Measurements from ENCODE around the gene NFKBIE.

DNA sequence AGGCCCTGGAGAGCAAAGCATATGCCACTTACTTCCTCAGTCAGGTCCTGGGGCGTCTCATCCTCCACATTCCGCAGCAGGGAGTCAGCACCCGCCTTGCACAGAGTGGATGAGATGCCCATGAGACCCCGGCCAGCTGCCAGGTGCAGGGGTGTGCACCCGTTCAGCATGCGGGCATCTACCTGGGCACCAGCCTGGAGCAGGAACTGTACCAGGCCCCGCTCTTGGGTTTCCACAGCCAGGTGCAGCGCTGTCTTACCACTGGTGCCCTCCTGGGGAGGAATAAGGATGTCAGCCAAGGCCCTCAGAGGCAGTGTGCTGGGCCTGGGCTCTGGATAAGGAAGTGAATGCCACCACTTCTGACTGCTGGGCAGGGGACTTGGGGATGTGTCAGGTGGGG is 5.3 kb downstream of the NFKBIE start:
- TF ChIP-seq TRIM24 (IDR thresholded peaks at IDR 0.05) = no peak
- TF ChIP-seq, protein P1, sequence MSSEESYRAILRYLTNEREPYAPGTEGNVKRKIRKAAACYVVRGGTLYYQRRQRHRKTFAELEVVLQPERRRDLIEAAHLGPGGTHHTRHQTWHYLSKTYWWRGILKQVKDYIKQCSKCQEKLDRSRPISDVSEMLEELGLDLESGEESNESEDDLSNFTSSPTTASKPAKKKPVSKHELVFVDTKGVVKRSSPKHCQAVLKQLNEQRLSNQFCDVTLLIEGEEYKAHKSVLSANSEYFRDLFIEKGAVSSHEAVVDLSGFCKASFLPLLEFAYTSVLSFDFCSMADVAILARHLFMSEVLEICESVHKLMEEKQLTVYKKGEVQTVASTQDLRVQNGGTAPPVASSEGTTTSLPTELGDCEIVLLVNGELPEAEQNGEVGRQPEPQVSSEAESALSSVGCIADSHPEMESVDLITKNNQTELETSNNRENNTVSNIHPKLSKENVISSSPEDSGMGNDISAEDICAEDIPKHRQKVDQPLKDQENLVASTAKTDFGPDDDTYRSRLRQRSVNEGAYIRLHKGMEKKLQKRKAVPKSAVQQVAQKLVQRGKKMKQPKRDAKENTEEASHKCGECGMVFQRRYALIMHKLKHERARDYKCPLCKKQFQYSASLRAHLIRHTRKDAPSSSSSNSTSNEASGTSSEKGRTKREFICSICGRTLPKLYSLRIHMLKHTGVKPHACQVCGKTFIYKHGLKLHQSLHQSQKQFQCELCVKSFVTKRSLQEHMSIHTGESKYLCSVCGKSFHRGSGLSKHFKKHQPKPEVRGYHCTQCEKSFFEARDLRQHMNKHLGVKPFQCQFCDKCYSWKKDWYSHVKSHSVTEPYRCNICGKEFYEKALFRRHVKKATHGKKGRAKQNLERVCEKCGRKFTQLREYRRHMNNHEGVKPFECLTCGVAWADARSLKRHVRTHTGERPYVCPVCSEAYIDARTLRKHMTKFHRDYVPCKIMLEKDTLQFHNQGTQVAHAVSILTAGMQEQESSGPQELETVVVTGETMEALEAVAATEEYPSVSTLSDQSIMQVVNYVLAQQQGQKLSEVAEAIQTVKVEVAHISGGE (CRISPR knock-in tag; IDR thresholded peaks at IDR 0.05) = no peak
- TF ChIP-seq POLR2A (conservative IDR thresholded peaks at IDR 0.05) = no peak
- TF ChIP-seq, protein P2, sequence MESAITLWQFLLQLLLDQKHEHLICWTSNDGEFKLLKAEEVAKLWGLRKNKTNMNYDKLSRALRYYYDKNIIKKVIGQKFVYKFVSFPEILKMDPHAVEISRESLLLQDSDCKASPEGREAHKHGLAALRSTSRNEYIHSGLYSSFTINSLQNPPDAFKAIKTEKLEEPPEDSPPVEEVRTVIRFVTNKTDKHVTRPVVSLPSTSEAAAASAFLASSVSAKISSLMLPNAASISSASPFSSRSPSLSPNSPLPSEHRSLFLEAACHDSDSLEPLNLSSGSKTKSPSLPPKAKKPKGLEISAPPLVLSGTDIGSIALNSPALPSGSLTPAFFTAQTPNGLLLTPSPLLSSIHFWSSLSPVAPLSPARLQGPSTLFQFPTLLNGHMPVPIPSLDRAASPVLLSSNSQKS (CRISPR knock-in tag; IDR thresholded peaks at IDR 0.05) = no peak
- TF ChIP-seq SIN3A (IDR thresholded peaks at IDR 0.05; ENCODE audit: borderline replicate concordance in 2 of 2, control insufficient read depth in 1 of 2, low read depth in 2 of 2, low read length in 2 of 2) = no peak
- no peak for TF ChIP-seq NR1H2 (CRISPR knock-in tag; IDR thresholded peaks at IDR 0.05)
- no peak for TF ChIP-seq PYGO2 (tag; IDR thresholded peaks at IDR 0.05)
- TF ChIP-seq, protein P3, sequence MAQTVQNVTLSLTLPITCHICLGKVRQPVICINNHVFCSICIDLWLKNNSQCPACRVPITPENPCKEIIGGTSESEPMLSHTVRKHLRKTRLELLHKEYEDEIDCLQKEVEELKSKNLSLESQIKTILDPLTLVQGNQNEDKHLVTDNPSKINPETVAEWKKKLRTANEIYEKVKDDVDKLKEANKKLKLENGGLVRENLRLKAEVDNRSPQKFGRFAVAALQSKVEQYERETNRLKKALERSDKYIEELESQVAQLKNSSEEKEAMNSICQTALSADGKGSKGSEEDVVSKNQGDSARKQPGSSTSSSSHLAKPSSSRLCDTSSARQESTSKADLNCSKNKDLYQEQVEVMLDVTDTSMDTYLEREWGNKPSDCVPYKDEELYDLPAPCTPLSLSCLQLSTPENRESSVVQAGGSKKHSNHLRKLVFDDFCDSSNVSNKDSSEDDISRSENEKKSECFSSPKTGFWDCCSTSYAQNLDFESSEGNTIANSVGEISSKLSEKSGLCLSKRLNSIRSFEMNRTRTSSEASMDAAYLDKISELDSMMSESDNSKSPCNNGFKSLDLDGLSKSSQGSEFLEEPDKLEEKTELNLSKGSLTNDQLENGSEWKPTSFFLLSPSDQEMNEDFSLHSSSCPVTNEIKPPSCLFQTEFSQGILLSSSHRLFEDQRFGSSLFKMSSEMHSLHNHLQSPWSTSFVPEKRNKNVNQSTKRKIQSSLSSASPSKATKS (CRISPR knock-in tag; IDR thresholded peaks at IDR 0.05) = no peak
- TF ChIP-seq MAFK (IDR thresholded peaks at IDR 0.05; ENCODE audit: low read length) = no peak
- TF ChIP-seq ZNF695 (CRISPR knock-in tag; IDR thresholded peaks at IDR 0.05) = no peak
